ENCODE results near the gene ILDR2.

GRCh38 chr1:166915042-166915441, 60.3 kb downstream of the ILDR2 start:
- TF ChIP-seq FOS (IDR thresholded peaks at IDR 0.05; ENCODE audit: borderline replicate concordance, insufficient read depth, low read length) (no peak), CTCF (IDR thresholded peaks at IDR 0.05; ENCODE audit: extremely low read depth in 1 of 2, insufficient read depth in 1 of 2, low read depth in 1 of 2, low read length in 2 of 2) (no peak), POLR2AphosphoS5 (IDR thresholded peaks at IDR 0.05; ENCODE audit: insufficient read depth, low read depth, low read length) (no peak), POLR2A (IDR thresholded peaks at IDR 0.05; ENCODE audit: low read depth, low read length) (no peak), EZH2 (IDR thresholded peaks at IDR 0.05; ENCODE audit: borderline replicate concordance, low read depth, low read length, severe bottlenecking) (no peak), MYC (IDR thresholded peaks at IDR 0.05; ENCODE audit: low read depth, low read length) (no peak), MAX (IDR thresholded peaks at IDR 0.05; ENCODE audit: insufficient read depth, insufficient read length) (no peak), JUN (IDR thresholded peaks at IDR 0.05; ENCODE audit: borderline replicate concordance, insufficient read depth, insufficient read length, low read depth) (no peak), GATA2 (IDR thresholded peaks at IDR 0.05; ENCODE audit: insufficient read depth, insufficient read length, low read depth, low read length) (no peak)
